Transverse colon (tissue), 4 donors: Measurements from ENCODE around the gene BICDL2. TPM values are rescaled to one million over a fixed set of nuclear protein-coding genes. Genes with fewer than 3 reads are reported as not detected.

Experiments used
- DNase-seq: peaks from one replicate; pipeline ENCODE4 v3.0.0-alpha.2; 2019
- H3K27ac ChIP-seq, 4 donors: fragments of 200-600 bp; sonication (generic); 2 replicates each; pipeline ENCODE4 v1.5.1; 2016 to 2018; ENCODE audit warnings: inconsistent platforms in 4 of 4
- H3K27me3 ChIP-seq: fragments of 200-600 bp; sonication (generic); 2 replicates; pipeline ENCODE4 v1.5.1; 2017; ENCODE audit warnings: inconsistent platforms
- H3K36me3 ChIP-seq, 4 donors: fragments of 200-600 bp; sonication (generic); 2 replicates each; pipeline ENCODE4 v1.5.1; 2017 to 2019; ENCODE audit warnings: inconsistent platforms in 4 of 4
- H3K4me1 ChIP-seq, 4 donors: fragments of 200-600 bp; sonication (generic); 2 replicates each; pipeline ENCODE4 v1.5.1; 2017 to 2020; ENCODE audit warnings: inconsistent platforms in 4 of 4
- H3K4me3 ChIP-seq, 4 donors: fragments of 200-600 bp; sonication (generic); 1 replicate in 1 of 4; 2 replicates in 3 of 4; pipeline versions ENCODE4 v1.5.1 to v1.6.1; 2017 to 2019; ENCODE audit warnings: inconsistent platforms in 4 of 4
- H3K9me3 ChIP-seq, 2 donors: fragments of 200-600 bp; sonication (generic); 2 replicates each; pipeline ENCODE4 v1.5.1; 2017 to 2019; ENCODE audit warnings: inconsistent platforms in 2 of 2
- CTCF ChIP-seq, 5 experiments: fragments of 200-600 bp in 3 of 5; fragments of 450-650 bp in 2 of 5; sonication (generic) in 3 of 5; IDR thresholded peaks; 1 replicate in 2 of 5; 2 replicates in 3 of 5; pipeline ENCODE4 v1.5.1; 2016 to 2017; ENCODE audit warnings: antibody characterized with exemption in 5 of 5, inconsistent platforms in 3 of 5, mild to moderate bottlenecking in 2 of 5, moderate library complexity in 1 of 5
- EP300 ChIP-seq: sonication (generic); formaldehyde crosslinking; IDR thresholded peaks from one replicate; pipeline ENCODE4 v1.6.1; 2017; ENCODE audit warnings: antibody characterized with exemption, low read depth
- POLR2A ChIP-seq: fragments of 450-650 bp; IDR thresholded peaks from one replicate; pipeline ENCODE4 v1.6.1; 2016; ENCODE audit warnings: antibody characterized with exemption, mild to moderate bottlenecking, moderate library complexity
- POLR2AphosphoS5 ChIP-seq, 3 donors: sonication (generic); formaldehyde crosslinking; IDR thresholded peaks; one replicate each; pipeline ENCODE4 v1.6.1; 2016; ENCODE audit warnings: antibody characterized with exemption in 3 of 3
- WGBS, 2 donors: methylation state at CpG; one replicate each; pipeline ENCODE4 v1.1.5; 2018; ENCODE audit warnings: low coverage in 1 of 2; 5-methylcytosine and 5-hydroxymethylcytosine counted together
- in situ Hi-C, 4 donors: fragments of 200-750 bp; cut with MboI; loops; one replicate each; pipeline versions ENCODE4 v1.15.0 to v1.15.1; 2017; ENCODE audit warnings: low sequenced_read_pairs in 3 of 4, low pct_ligation_motif_present in 1 of 4, low pct_unique_long_range_greater_than_20kb in 1 of 4
- intact Hi-C: fragments of 100-400 bp; cut with DNase I; formaldehyde crosslinking; loops from one replicate; pipeline ENCODE4 v1.15.1; 2023; ENCODE audit warnings: low total_unique reads
- total RNA-seq, 4 donors: library from RNA; depleted of rRNA; stranded (reverse); fragments of >200 nt; gene quantifications; one replicate each; pipeline ENCODE4 v1.1.0, GENCODE V29; 2016

Gene BICDL2
- total RNA-seq, 4 donors from 2014 or later: 123 to 357 (median 167) TPM

- peaks cover 21% of the 10 kb centered on the region for H3K27me3 ChIP-seq
- no peak for TF ChIP-seq EP300
- TF ChIP-seq CTCF (IDR thresholded peaks at IDR 0.05): peak in 4 of 5 experiments; percentile 32 to 48 (median 37)
- peak; percentile 6 for TF ChIP-seq POLR2A
- no peak for TF ChIP-seq POLR2AphosphoS5 (IDR thresholded peaks at IDR 0.05)
- WGBS, 2 donors: 21% methylated on average over 23 of the region's 25 CpGs; no CpG with 5 or more reads in 1 of the 2 donors
- H3K27ac ChIP-seq: peak overlapping the region; percentile 92 to 94 (median 93)
- H3K36me3 ChIP-seq: no peaks in the 10 kb centered on the region
- in situ Hi-C loops: no loop called here
- H3K4me3 ChIP-seq: peak overlapping the region; percentile 45 to 66 (median 54)
- intact Hi-C loops: loop anchor here (2.0 kb wide), 1 partner anchor 347 kb away; no protein-coding TSS in a partner anchor
- peaks cover 24 to 57% (median 45%) of the 10 kb centered on the region in 4 donors for H3K4me1 ChIP-seq
- DNase-seq: peak; percentile 87
- H3K9me3 ChIP-seq: no peaks in the 10 kb centered on the region
Observed at GRCh38 chr16:3021449-3022207, 15.1 kb downstream of the BICDL2 start.

GRCh38 chr16:3020604-3021448 is 15.9 kb downstream of the BICDL2 start:
- TF ChIP-seq EP300 (no peak), POLR2AphosphoS5 (IDR thresholded peaks at IDR 0.05) (peak; percentile 27 to 83 (median 80)), CTCF (IDR thresholded peaks at IDR 0.05) (peak in 1 of 5 experiments; percentile 1), POLR2A (peak; percentile 11)
- in situ Hi-C loops: no loop called here
- peak overlapping the region; percentile 92 to 94 (median 93) for H3K27ac ChIP-seq
- intact Hi-C loops: no loop called here
- peaks cover 21% of the 10 kb centered on the region for H3K27me3 ChIP-seq
- H3K9me3 ChIP-seq: no peaks in the 10 kb centered on the region
- H3K36me3 ChIP-seq: no peaks in the 10 kb centered on the region
- DNase-seq: peak; percentile 75
- H3K4me3 ChIP-seq: peak overlapping the region; percentile 45 to 66 (median 54)
- H3K4me1 ChIP-seq: peaks cover 24 to 57% (median 45%) of the 10 kb centered on the region in 4 donors
- 2% methylated on average over 40 of the region's 57 CpGs; no CpG with 5 or more reads in 1 of the 2 donors for WGBS, 2 donors

- WGBS, 2 donors: 0% methylated on average over 4 of the region's 49 CpGs; no CpG with 5 or more reads in 1 of the 2 donors
- intact Hi-C loops: no loop called here
- TF ChIP-seq EP300 (no peak), CTCF (IDR thresholded peaks at IDR 0.05) (peak in 1 of 5 experiments; percentile 2), POLR2A (peak; percentile 80), POLR2AphosphoS5 (IDR thresholded peaks at IDR 0.05) (peak; percentile 85 to 95 (median 90))
- H3K27me3 ChIP-seq: peaks cover 21% of the 10 kb centered on the region
- H3K36me3 ChIP-seq: no peaks in the 10 kb centered on the region
- peaks cover 24 to 57% (median 45%) of the 10 kb centered on the region in 4 donors for H3K4me1 ChIP-seq
- H3K27ac ChIP-seq: peak within 1 kb of the TSS; percentile 92 to 94 (median 93)
- in situ Hi-C loops: no loop called here
- H3K9me3 ChIP-seq: no peaks in the 10 kb centered on the region
- peak within 1 kb of the TSS; percentile 45 to 66 (median 54) for H3K4me3 ChIP-seq
- peak; percentile 83 for DNase-seq
Observed at GRCh38 chr16:3020247-3020603, 16.5 kb downstream of the BICDL2 start, which contains the start of gene TNFRSF12A. TNFRSF12A (plus strand) TSS chr16:3020368; CDS start chr16:3020398, 30 bp downstream.
